MCF 10A (cell line): ENCODE measurements around the gene TELO2. TPM values are rescaled to one million over a fixed set of nuclear protein-coding genes. Genes with fewer than 3 reads are reported as not detected.

Experiments
- BruUV-seq: library from RNA; stranded (reverse); fragments of 400-500 nt; replicated peaks from 2 replicates; lab custom pipeline; 2021; lab: Mats Ljungman, UMichigan
- CTCF ChIA-PET: fragments of 300-600 bp; sonication (Branson Sonifier 250); formaldehyde crosslinking; extraction: SDS; loops from one replicate; lab custom pipeline; 2021; ENCODE audit warnings: antibody characterized with exemption, inconsistent platforms; lab: Yijun Ruan, JAX
- POLR2A ChIA-PET: fragments of 300-600, 350-650 bp; sonication (Branson Sonifier 250); formaldehyde crosslinking; extraction: SDS; loops from one replicate; lab custom pipeline; 2020; ENCODE audit warnings: antibody characterized with exemption, inconsistent platforms; lab: Yijun Ruan, JAX
- DNase-seq: peaks from one replicate; pipeline ENCODE4 v3.0.0-alpha.2; 2018; ENCODE audit not compliant: unreplicated experiment
- H3K27ac Mint-ChIP-seq: one replicate; pipeline ENCODE4 v1.8.0; 2022; ENCODE audit warnings: mild to moderate bottlenecking, low read depth, mixed read lengths; ENCODE audit not compliant: unreplicated experiment
- H3K27me3 Mint-ChIP-seq: one replicate; pipeline ENCODE4 v1.8.0; 2022; ENCODE audit warnings: mixed read lengths; ENCODE audit not compliant: insufficient read depth, unreplicated experiment
- H3K36me3 Mint-ChIP-seq: one replicate; pipeline ENCODE4 v1.8.0; 2022; ENCODE audit warnings: mild to moderate bottlenecking, moderate library complexity, mixed read lengths; ENCODE audit not compliant: insufficient read depth, unreplicated experiment
- H3K4me1 Mint-ChIP-seq: one replicate; pipeline ENCODE4 v1.8.0; 2022; ENCODE audit warnings: mixed read lengths; ENCODE audit not compliant: insufficient read depth, unreplicated experiment
- H3K4me3 Mint-ChIP-seq: one replicate; pipeline ENCODE4 v1.8.0; 2022; ENCODE audit warnings: mild to moderate bottlenecking, moderate library complexity, mixed read lengths; ENCODE audit not compliant: unreplicated experiment
- H3K9me3 Mint-ChIP-seq: one replicate; pipeline ENCODE4 v1.8.0; 2022; ENCODE audit warnings: mixed read lengths; ENCODE audit not compliant: unreplicated experiment
- CTCF ChIP-seq: fragments of 200-600 bp; IDR thresholded peaks from one replicate; pipeline ENCODE4 v1.8.0; 2022; ENCODE audit warnings: antibody characterized with exemption, mild to moderate bottlenecking; ENCODE audit not compliant: unreplicated experiment
- intact Hi-C: fragments of 100-400 bp; cut with micrococcal nuclease; formaldehyde crosslinking; loops from 2 replicates; pipeline ENCODE4 v1.14.1; 2022
- total RNA-seq: library from RNA; stranded (reverse); gene quantifications from 2 replicates; pipeline ENCODE4 v1.2.3, GENCODE V29; 2022

The TELO2 gene
- total RNA-seq, 1 experiment from 2014 or later: 31.3 TPM

GRCh38 chr16:1461146-1461545 is 32.0 kb upstream of the TELO2 start:
- no peaks in the 10 kb centered on the region for H3K27me3 Mint-ChIP-seq
- intact Hi-C loops: no loop called here
- no peak overlapping the region for H3K27ac Mint-ChIP-seq
- H3K4me3 Mint-ChIP-seq: no peak overlapping the region
- no peaks in the 10 kb centered on the region for H3K9me3 Mint-ChIP-seq
- H3K36me3 Mint-ChIP-seq: peaks cover 47% of the 10 kb centered on the region
- CTCF ChIA-PET: no interaction called here
- TF ChIP-seq CTCF: no peak
- H3K4me1 Mint-ChIP-seq: no peaks in the 10 kb centered on the region
- BruUV-seq: no TSS peak
- no peak for DNase-seq
- POLR2A ChIA-PET: no interaction called here

- Mint-ChIP-seq H3K4me3 (no peak overlapping the region), H3K27ac (no peak overlapping the region), H3K4me1 (peaks cover 10% of the 10 kb centered on the region), H3K36me3 (peaks cover 34% of the 10 kb centered on the region), H3K27me3 (no peaks in the 10 kb centered on the region), H3K9me3 (no peaks in the 10 kb centered on the region)
- CTCF ChIA-PET: interaction anchor here (0.6 kb wide), 1 partner anchor 124 kb away, joined by 3 read pairs; no protein-coding TSS in a partner anchor
- intact Hi-C loops: no loop called here
- no peak for DNase-seq
- POLR2A ChIA-PET: interaction anchor here (0.6 to 0.7 kb wide), 2 partner anchors 82 to 511 kb away, joined by 3 read pairs; no protein-coding TSS in a partner anchor
- no TSS peak for BruUV-seq
- TF ChIP-seq CTCF: no peak
Measured at GRCh38 chr16:1464196-1464893, 28.8 kb upstream of the TELO2 start.

GRCh38 chr16:1464894-1465566 is 28.1 kb upstream of the TELO2 start:
- no peak overlapping the region for H3K4me3 Mint-ChIP-seq
- no peaks in the 10 kb centered on the region for H3K27me3 Mint-ChIP-seq
- H3K36me3 Mint-ChIP-seq: peaks cover 34% of the 10 kb centered on the region
- intact Hi-C loops: no loop called here
- CTCF ChIA-PET: interaction anchor here (0.6 kb wide), 1 partner anchor 124 kb away, joined by 3 read pairs; no protein-coding TSS in a partner anchor
- POLR2A ChIA-PET: no interaction called here
- no peaks in the 10 kb centered on the region for H3K9me3 Mint-ChIP-seq
- H3K4me1 Mint-ChIP-seq: peaks cover 10% of the 10 kb centered on the region
- DNase-seq: no peak
- H3K27ac Mint-ChIP-seq: no peak overlapping the region
- BruUV-seq: no TSS peak
- TF ChIP-seq CTCF: no peak

GRCh38 chr16:1465567-1465915 is 27.6 kb upstream of the TELO2 start:
- H3K9me3 Mint-ChIP-seq: no peaks in the 10 kb centered on the region
- peaks cover 39% of the 10 kb centered on the region for H3K36me3 Mint-ChIP-seq
- no TSS peak for BruUV-seq
- TF ChIP-seq CTCF: no peak
- H3K27ac Mint-ChIP-seq: no peak overlapping the region
- ChIA-PET CTCF (no interaction called here), POLR2A (no interaction called here)
- peaks cover 10% of the 10 kb centered on the region for H3K4me1 Mint-ChIP-seq
- H3K4me3 Mint-ChIP-seq: no peak overlapping the region
- intact Hi-C loops: no loop called here
- DNase-seq: no peak
- no peaks in the 10 kb centered on the region for H3K27me3 Mint-ChIP-seq
